Right forelimb (tissue), 1 donor: ENCODE data around the gene TMEM97.
A peak's percentile ranks its signal among the peaks of the same experiment; 100 is the strongest.
"Not testable (repeated sequence)": the region's sequence is repeated elsewhere in the genome, so short reads cannot be mapped to it uniquely, and the experiment has no call there.

Experiments used
- DNase-seq: peaks from one replicate; pipeline ENCODE4 v3.0.0-alpha.2; 2018

Gene TMEM97

DNA sequence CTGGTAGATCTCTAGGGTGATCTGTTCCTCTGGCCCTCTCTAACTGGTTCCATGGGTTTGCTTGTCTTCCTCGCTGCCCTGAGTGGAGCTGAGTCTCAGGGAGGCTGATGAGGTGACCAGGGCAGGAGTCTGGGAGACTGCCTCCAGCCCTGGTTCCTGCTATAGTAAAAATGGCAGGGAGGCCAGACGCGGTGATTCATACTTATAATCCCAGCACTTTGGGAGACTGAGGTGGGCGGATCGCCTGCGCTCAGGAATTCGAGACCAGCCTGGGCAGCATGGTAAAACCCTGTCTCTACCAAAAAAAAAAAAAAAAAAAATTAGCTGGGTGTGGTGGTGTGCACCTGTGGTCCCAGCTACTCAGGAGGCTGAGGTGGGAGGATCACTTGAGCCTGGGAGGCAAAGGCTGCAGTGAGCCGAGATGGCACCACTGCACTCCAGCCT lies 19.8 kb downstream of the TMEM97 start:
- not testable (repeated sequence) for DNase-seq

DNA sequence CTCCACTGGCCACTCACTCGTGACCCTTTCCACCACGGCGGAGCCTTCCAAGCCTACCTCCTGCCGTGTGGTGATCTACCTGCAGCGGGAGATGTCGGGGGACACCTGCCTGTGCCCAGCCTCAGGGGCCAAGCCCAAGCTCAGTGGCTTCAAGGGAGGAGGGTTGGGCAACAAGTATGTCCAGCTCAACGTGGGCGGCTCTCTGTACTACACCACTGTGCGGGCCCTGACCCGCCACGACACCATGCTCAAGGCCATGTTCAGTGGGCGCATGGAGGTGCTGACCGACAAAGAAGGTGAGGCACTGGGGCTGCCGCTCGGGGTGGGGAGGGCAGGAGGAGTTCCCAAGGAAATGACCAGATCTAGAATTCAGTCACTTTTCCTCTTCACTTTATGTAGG lies 20.4 kb downstream of the TMEM97 start:
- no peak for DNase-seq

- no peak for DNase-seq
These were observed 21.4 kb downstream of the TMEM97 start for GRCh38 chr17:28340374-28340773.

- no peak for DNase-seq
These were observed 22.5 kb downstream of the TMEM97 start for GRCh38 chr17:28341516-28341915.

DNA sequence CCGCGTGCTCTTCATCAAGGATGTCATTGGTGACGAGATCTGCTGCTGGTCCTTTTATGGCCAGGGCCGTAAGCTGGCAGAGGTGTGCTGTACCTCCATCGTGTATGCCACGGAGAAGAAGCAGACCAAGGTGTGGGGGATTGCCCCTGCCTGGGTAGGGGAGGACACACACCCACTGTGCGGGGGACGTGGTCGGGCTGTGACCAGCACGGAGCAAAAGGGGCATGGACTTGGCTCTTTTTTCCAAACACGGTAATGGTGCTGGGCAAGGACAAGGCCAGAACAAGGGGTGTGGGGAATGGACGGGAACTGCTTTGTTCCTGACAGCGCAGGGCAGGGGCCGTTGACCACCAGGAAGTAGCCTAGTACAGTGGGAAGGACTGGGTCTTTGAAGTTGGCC lies 23.3 kb downstream of the TMEM97 start:
- no peak for DNase-seq

GRCh38 chr17:28343491-28343932 lies 24.5 kb downstream of the TMEM97 start:
- no peak for DNase-seq

DNA sequence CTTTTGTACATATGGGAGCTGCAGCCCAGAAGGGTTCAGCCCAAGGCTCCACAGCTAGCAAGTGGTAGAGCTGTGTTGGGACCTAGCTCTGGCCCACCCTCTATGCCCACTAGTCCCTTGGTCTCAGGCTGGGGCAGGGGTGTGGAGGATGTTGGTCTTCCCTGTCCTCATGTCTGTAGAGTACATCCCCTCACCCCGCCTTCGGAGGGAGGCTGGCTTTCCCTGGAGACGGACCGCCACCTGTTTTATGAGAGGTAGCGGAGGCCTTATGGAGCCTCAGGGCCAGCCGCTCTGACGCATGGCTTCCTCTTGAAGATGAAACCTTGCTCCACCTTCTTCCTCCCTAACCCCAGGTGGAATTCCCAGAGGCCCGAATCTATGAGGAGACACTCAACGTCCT lies 25.0 kb downstream of the TMEM97 start:
- DNase-seq, result no peak

GRCh38 chr17:28344435-28344901 lies 25.5 kb downstream of the TMEM97 start:
- no peak for DNase-seq

GRCh38 chr17:28345419-28346198 lies 26.6 kb downstream of the TMEM97 start:
- no peak for DNase-seq

DNA sequence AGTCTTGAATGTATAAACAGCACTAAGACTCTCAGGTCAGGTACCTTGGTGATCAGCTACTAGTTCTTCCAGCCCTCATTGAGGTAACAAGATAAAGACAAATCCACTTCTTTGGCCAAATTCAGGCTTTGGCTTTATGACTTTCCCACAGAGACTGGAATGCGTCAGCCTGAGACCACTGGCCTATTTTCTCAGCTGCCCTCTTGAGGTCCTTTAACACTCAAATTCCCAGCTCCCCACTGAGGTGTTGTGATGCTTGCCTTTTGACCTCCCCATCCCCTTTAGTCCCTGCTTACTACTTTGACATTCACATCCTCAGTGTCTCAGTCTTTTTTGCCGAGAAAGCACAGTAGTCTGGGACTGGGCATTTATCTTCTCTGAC lies 27.2 kb downstream of the TMEM97 start:
- no peak for DNase-seq

GRCh38 chr17:28346746-28347246 lies 27.8 kb downstream of the TMEM97 start:
- no peak for DNase-seq

DNA sequence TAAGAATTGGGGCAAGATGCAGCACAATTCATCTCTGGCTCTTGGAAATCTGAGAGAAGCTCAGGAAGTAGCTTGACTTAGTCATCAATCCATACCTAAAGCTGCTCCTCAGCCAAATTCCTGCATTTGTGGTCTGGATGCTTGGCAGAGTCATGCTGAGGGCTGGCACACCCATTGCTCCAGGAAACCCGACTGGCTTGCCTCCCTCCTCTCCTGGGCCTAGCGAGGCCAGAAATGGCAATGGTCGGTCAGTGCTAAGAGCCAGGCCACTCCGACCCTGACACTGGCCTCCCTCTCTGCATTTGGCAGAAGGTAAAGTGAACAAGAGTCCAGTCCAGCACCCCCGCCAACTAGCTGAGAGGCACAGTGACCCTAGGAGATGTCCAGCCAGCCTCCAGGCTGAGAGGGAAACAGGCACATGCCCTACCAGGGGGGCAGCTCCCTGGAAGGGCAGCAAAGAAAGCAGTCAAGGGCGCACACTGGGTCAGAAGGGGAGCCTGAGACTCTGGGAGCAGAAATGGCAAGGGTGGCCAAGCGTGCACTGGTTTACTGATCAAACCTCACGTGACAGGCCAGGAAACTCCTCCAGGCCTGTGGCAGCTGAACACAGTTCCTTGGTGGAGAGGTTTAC lies 28.4 kb downstream of the TMEM97 start:
- no peak for DNase-seq

DNA sequence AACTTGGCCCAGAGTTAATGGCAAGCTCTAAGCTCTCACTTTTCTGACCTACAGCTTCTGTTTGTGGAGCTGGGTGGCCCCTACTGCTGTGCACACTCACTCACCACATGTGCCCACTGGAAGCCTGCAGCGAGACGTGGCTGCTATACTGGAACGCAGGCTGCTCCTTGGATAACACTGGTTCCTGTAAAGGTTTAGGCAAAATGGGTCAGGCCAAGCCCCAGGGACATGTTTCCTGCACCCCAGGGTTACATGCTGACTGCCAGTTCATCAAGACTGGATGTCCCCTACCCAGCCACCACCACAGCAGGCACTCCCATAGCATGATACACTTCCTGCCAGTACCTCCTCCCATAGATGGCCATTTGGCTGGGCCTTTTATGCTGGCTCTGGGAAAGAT lies 30.0 kb downstream of the TMEM97 start:
- no peak for DNase-seq

- DNase-seq, result no peak
These were observed 31.3 kb downstream of the TMEM97 start for GRCh38 chr17:28350271-28350670.

DNA sequence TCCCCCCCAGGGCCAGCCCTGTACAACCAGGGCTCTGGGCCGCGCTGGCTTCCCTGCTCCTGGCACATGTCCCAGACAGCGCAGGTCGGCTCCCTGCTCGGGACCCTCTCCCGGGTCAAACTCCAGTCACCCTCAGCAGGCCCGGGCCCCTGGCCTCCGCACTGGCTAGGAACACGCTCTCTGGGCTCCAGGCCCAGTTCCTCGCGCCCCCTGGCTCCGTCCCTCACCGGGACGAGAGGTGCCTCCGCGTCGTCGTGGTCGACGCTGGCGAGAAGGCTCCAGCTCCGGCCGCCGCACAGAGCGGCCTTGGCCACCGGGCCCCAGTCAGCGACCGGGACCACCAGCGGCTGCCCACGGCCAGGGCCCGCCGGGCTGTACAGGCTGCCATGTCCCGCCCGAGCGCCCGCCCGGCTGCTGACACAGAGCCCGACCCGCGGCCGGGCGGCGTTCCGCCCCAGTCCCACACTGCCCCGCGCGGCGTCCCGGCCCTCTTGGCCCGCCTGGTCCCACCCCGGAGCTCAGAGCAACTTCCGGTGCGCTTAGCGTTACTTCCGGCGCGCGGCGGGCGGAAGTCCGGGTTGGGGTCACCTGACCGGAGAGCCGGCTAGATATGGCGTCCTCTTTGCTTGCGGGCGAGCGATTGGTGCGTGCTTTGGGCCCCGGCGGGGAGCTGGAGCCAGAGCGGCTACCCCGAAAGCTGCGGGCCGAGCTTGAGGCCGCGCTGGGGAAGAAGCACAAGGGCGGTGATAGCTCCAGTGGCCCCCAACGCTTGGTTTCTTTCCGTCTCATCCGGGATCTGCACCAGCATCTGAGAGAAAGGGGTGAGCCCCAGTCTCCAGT lies 38.3 kb downstream of the TMEM97 start, which contains the start of gene POLDIP2:
Gene POLDIP2, minus strand, starts transcription at position 467 of the 840 bp plus-strand sequence. Its CDS starts 79 bp downstream, at position 388.
- DNase-seq, result peak; percentile 98

DNA sequence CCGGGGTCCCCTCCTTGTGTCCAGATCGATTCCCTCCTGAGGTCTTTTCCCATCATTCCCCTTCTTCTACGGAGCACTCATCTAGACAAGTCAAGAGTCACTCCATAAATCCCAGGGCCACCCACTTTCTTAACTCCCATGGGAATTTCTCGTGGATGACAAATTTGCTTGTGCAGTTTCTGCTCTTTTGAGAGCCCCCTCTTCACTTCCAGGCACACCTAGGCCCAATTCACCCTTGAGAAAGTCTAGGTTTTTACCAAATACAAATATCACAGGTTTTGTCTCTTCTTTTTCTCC lies 38.8 kb downstream of the TMEM97 start:
- DNase-seq, result no peak

- DNase-seq, result no peak
These were observed 44.2 kb downstream of the TMEM97 start for GRCh38 chr17:28363186-28363585.

DNA sequence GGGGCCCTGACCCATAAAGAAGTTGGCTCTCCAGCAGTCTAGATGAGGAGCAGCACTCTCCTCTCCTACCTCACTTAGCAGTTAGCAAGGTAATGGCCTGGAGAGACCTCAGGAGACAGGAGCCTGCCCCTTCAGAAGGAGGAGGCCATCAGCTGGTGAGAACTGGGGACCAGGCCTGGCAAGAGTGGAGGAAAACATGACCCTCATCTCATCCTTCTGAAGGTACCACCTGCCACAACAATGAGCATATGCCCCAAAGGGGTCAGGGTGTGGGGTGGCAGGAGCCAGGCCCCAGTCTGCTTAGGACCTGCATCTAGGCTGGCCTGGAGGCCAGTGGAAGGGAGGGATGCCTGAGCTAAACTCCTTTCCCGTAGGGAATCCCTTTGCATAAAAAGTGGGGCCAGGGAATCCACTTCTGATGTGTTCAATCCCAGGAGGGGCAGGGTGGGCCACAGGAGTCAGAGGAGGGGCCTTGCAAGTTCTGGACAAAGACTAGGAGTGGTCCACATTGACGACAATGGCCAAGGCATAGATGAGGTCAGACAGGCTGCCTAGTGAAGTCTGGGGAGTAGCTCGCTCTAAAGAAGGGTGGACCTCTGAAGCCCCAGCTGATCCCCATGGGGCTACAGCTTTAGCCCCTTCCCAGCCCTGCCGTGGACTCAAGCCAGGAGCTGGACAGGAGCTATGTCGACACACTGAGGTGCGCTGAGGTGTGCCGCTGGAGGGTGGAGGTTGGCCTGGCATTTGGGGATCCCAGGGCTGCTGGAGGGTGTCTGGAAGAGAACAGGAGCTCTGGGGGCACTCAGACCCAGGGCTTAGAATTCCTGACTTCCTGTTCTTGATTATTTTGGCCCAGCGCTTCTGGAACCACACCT lies 45.0 kb downstream of the TMEM97 start:
- DNase-seq, result no peak

DNA sequence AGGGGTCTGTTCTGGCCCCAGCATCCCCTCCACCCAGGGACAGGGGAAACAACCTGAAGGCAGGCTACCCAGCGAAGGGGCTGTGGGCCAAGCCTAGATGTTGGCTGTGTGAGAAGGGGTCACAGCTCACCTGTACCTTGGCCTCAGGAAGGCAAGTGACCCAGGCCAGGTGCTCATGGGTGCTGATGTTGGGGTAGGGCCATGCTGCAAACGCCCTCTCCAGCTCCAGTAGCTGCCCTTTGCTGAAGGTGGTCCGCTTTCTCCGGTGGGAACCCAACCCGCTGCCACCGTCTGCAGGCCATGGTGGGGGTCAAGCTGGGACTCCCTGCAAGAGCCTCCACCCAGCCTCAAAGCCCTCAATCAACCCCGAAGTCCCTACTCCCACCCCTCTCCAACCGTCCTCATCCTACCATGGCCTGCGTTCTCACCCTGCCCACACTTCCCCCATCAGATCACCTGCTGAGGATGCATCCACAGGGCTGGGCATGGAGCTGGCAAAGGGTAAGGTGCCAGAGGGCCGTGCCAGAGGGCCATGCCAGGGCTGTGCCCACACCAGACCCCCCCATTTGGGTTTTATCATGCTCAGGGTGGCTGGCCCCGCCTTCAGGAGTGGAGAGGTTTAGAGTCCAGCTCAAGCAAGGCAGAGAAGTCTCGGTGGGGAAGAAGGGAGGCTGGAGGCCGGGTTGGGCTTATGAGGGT lies 45.8 kb downstream of the TMEM97 start, which contains the start of gene SEBOX:
Gene SEBOX, minus strand, starts transcription at position 535 of the 699 bp plus-strand sequence. Its CDS starts 48 bp downstream, at position 487.
- no peak for DNase-seq

DNA sequence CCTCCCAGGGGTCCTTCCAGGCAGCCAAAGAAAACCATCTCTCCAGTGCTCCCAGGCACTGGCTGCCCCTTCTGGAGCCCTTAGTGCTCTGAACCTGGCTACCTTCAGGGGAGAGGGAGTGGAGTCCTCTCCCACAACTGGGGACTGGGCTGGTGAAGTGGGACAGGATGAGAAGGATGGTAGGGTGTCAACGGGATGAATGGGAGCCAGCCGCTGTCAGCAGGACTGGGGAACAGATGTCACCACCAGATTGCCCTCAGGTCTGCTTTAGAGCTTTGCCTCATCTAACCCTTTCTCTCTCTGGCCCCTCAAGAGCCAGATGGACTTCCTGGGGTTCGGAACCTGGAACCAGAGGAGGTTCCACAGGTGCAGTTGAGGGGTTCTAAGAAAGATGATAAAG lies 46.5 kb downstream of the TMEM97 start:
- no peak for DNase-seq

- no peak for DNase-seq
These were observed 47.6 kb downstream of the TMEM97 start for GRCh38 chr17:28366605-28367004.
